ENCODE measurements around the gene CD163.

Gene CD163

DNA sequence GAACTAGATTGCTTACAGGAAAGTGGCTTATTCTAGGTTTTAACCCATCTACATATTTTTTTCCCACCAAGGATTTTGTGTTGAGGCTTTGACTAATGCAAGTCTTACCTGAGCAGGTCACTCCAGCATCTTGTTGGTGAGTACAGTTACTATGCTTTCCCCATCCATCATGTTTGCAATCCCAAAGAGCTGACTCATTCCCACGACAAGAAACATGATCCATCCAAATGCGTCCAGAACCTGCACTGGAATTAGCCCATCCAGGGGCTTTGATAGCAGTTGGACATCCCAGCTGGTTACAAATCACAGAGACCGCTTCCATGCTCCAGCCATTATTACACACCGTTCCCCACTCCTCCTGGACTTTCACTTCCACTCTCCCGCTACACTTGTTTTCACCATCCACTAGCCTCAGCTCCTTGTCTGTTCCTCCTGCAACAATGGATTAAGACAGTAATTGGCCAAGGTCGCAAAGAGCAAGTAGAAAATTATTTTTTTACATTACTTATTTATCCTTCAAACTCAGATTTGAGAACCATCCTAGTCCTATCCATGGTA lies 2.5 kb downstream of the CD163 start:
- no peak overlapping the region for H3K4me3 ChIP-seq (ENCODE audit: low read depth, low read length)
- DNase-seq (ENCODE audit: low read depth, low spot score): peak; percentile 22
- in situ Hi-C loops (cut with HindIII; ENCODE audit: low sequenced_read_pairs): no loop called here
- TF ChIP-seq, protein P1, sequence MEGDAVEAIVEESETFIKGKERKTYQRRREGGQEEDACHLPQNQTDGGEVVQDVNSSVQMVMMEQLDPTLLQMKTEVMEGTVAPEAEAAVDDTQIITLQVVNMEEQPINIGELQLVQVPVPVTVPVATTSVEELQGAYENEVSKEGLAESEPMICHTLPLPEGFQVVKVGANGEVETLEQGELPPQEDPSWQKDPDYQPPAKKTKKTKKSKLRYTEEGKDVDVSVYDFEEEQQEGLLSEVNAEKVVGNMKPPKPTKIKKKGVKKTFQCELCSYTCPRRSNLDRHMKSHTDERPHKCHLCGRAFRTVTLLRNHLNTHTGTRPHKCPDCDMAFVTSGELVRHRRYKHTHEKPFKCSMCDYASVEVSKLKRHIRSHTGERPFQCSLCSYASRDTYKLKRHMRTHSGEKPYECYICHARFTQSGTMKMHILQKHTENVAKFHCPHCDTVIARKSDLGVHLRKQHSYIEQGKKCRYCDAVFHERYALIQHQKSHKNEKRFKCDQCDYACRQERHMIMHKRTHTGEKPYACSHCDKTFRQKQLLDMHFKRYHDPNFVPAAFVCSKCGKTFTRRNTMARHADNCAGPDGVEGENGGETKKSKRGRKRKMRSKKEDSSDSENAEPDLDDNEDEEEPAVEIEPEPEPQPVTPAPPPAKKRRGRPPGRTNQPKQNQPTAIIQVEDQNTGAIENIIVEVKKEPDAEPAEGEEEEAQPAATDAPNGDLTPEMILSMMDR (IDR thresholded peaks at IDR 0.05; ENCODE audit: low read depth, low read length): no peak

DNA sequence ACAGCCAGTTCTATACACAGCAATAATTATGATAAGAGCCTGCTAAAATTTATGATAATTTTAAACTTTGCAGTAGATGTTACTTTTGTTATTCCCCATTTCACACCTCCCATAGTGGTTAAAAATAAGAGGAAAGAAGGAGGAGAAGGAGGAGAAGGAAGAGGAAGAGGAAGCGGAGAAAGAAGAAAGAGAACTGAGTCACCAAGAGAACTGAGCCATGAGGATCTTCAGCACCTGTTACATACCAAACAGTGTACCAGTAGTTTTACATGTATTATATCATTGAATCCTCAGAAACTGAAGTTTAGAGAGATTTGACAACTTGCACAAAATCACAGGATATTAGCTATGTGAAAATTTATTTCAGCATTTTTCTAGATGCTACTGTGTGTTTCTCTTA lies 3.9 kb downstream of the CD163 start:
- no peak overlapping the region for H3K4me3 ChIP-seq (ENCODE audit: low read depth, low read length)
- in situ Hi-C loops (cut with HindIII; ENCODE audit: low sequenced_read_pairs): no loop called here
- no peak for DNase-seq (ENCODE audit: low read depth, low spot score)
- TF ChIP-seq, protein P1 (IDR thresholded peaks at IDR 0.05; ENCODE audit: low read depth, low read length): no peak

DNA sequence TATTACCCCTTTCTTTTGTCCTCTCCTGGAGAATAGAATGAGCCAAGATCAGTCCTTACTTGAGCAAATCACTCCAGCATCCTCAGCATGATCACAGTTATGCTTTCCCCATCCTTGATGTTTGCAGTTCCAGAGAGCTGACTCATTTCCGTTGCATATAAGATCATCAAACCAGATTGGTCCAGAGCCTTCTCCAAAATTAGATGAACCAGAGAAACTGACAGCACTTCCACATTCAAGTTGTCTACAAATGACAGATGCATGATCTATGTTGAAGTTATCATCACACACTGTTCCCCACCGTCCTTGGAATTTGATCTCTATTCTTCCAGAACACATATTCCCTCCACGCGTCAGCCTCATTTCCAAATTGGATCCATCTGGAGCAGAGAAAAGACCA lies 4.8 kb downstream of the CD163 start:
- in situ Hi-C loops (cut with HindIII; ENCODE audit: low sequenced_read_pairs): no loop called here
- H3K4me3 ChIP-seq (ENCODE audit: low read depth, low read length): no peak overlapping the region
- peak; percentile 80 for DNase-seq (ENCODE audit: low read depth, low spot score)
- TF ChIP-seq, protein P1 (IDR thresholded peaks at IDR 0.05; ENCODE audit: low read depth, low read length): no peak

DNA sequence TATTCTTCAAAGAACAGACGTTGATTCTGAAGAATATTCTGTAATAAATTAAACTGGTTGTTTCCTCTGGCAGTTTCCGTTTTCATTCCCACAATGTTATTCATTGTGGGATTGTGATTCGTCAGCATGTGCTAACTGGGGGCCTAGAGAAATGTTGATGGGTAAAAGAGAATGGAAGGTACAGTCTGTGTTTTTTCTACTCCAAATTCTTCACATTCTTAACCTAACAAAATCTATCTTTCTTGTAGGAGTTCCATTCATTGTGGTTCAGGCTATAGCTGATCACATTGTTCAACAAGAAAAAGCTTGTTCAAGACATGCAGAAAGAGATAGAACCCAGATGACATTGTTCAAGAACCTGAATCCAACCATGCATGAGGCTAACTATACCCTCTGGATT lies 5.9 kb downstream of the CD163 start:
- in situ Hi-C loops (cut with HindIII; ENCODE audit: low sequenced_read_pairs): no loop called here
- H3K4me3 ChIP-seq (ENCODE audit: low read depth, low read length): no peak overlapping the region
- TF ChIP-seq, protein P1 (IDR thresholded peaks at IDR 0.05; ENCODE audit: low read depth, low read length): no peak
- DNase-seq (ENCODE audit: low read depth, low spot score): peak; percentile 31

DNA sequence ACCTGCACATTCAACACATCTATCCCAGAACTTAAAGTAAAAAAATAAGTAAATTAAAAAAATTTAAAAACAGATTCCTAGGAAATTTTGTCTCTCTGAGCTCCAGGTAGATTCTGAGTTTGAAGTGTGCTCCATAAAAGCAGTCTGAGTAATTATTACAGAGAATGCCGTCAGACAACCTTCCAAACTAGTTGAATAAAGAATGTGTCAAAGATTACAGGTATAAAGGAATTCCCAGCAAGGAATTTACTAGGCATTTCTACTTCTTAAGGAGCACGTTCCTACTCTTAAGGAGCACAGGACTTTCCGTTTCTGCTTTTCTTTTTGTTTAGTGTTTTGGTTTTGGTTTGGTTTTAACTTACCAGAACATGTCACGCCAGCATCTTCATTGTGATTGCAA lies 7.1 kb downstream of the CD163 start:
- TF ChIP-seq, protein P1 (IDR thresholded peaks at IDR 0.05; ENCODE audit: low read depth, low read length): no peak
- no peak for DNase-seq (ENCODE audit: low read depth, low spot score)
- H3K4me3 ChIP-seq (ENCODE audit: low read depth, low read length): no peak overlapping the region
- in situ Hi-C loops (cut with HindIII; ENCODE audit: low sequenced_read_pairs): no loop called here

DNA sequence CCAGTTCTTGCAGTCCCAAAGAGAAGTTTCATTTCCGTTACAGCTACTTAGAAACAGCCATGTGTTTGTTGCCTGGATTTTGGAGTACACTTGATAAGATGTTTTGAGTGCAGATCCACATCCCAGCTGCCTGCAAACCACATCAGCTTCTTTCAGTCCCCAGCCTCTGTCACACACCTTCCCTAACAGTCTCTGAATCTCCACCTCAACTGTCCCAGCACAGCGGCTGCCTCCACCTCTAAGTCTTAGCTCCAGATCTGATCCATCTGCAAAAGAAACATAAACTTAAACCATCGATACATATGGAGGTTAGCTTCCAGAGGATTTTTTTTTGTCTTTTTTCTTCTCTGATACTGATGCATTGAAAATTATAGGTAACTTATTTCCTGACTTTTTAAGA lies 8.4 kb downstream of the CD163 start:
- in situ Hi-C loops (cut with HindIII; ENCODE audit: low sequenced_read_pairs): no loop called here
- H3K4me3 ChIP-seq (ENCODE audit: low read depth, low read length): no peak overlapping the region
- no peak for DNase-seq (ENCODE audit: low read depth, low spot score)
- TF ChIP-seq, protein P1 (IDR thresholded peaks at IDR 0.05; ENCODE audit: low read depth, low read length): no peak

DNA sequence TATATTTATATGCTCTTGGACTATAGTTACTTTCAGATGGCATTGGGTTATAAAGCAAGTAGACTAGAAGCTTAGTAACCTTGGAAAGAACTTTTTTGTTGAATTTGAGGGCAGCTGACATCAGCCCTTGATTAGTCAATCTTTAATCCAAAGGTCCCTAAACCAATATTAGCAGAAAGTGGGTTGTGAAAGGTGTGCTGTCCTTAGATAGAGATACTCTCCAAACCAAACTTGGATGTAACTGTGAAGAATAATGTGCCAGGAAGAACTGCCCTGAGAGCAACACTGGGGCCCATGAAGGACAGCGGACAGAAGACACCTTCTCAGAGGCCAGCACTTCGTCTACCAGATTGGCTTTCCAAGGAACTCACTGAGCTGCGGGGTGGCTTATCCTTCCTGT lies 10.6 kb downstream of the CD163 start:
- DNase-seq (ENCODE audit: low read depth, low spot score): no peak
- in situ Hi-C loops (cut with HindIII; ENCODE audit: low sequenced_read_pairs): no loop called here
- TF ChIP-seq, protein P1 (IDR thresholded peaks at IDR 0.05; ENCODE audit: low read depth, low read length): no peak
- no peak overlapping the region for H3K4me3 ChIP-seq (ENCODE audit: low read depth, low read length)

Data from astrocyte of the spinal cord (primary cell).